COLO668 (cell line): ENCODE measurements around the gene ZSCAN25.
"Not testable (repeated sequence)": the region's sequence is repeated elsewhere in the genome, so short reads cannot be mapped to it uniquely, and the experiment has no call there.

Source experiments
- DNase-seq: peaks from one replicate; lab custom pipeline; 2025; ENCODE audit not compliant: unreplicated experiment; lab: John Stamatoyannopoulos, UW

ZSCAN25 gene

GRCh38 chr7:99616359-99617191, at the start of gene ZSCAN25:
Gene ZSCAN25 (plus strand): TSS chr7:99616946. CDS start chr7:99619607, 2,661 bp downstream.
- DNase-seq: peak; percentile 94

DNA sequence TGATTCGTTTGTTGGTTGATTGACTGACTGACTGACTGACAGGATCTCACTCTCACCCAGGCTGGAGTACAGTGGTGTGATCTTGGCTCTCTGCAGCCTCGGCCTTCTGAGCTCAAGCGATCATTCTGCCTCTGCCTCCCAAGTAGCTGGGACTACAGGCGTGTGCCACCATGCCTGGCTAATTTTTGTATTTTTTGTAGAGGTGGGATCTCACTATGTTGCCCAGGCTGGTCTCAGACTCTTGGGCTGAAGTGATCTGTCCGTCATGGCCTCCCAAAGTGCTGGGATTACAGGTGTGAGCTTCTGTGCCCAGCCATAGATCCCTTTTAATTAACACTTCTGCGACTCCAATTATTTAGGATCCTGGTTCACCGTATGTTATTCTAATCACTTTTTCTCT, 48.0 kb upstream of the ZSCAN25 start:
- DNase-seq: not testable (repeated sequence)

GRCh38 chr7:99571768-99572167, 45.0 kb upstream of the ZSCAN25 start:
- no peak for DNase-seq

- no peak for DNase-seq
Observed at GRCh38 chr7:99573257-99573656, 43.5 kb upstream of the ZSCAN25 start.

- DNase-seq: no peak
Observed at GRCh38 chr7:99576251-99576650, 40.5 kb upstream of the ZSCAN25 start.

- DNase-seq: no peak
Observed at GRCh38 chr7:99579281-99579955, 37.3 kb upstream of the ZSCAN25 start.

DNA sequence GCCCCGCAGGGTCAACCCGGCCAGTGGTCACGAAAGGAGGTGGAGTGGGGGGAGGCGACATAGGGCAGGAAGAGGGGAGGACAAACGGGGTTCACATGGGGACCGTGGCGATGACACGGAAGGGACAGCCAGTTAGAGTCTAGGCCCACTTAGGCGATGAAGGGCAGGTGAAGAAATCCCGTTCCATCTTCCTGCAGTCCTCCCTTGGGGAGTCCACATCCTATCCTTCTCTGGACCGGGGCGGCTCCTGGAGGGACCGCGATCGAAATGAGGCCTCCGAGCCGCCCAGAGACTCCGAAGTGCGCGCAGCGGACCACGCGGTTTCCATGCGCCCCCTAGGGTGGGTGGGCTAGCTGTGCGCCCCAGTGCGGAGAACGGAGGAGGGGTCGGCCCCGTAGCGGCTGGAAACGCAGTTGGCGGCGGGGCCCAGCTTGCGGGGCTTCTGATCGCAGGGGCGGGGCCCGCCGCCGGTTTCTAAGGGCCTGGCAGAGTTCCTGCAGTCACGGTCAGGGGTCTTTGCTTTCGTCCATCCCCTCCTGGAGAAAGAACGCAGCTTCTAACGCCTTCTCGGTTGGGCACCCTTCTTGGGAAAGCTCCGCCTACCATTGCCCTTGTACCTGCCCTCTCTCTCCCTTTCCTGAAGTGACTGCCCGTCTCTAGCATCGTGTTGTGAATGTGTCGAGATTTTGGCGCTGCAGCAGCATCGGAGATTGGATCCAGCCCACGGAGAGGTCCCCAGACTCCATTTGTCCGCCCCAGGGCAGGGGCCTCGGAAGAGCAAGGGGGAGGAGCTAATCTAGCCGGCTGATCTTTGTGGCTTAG, 36.6 kb upstream of the ZSCAN25 start:
- DNase-seq: peak; percentile 39

- DNase-seq: not testable (repeated sequence)
Observed at GRCh38 chr7:99580778-99581332, 35.9 kb upstream of the ZSCAN25 start.

DNA sequence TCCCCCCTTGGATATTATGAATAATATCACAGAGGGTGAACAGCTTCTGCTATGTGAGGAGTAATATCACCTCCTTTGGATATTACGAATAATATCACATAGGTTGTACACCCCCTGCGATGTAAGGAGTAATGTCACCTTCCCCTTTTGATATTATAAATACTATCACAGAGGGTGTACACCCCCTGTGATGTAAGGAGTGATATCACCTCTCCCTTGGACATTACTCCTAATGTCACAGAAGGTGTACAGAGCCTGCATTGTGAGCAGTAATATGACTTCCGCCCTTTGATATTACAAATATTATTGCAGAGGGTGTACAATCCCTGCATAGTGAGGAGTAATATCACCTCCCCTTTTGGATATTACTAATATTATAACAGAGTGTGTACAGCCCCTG, 27.9 kb upstream of the ZSCAN25 start:
- DNase-seq: no peak

DNA sequence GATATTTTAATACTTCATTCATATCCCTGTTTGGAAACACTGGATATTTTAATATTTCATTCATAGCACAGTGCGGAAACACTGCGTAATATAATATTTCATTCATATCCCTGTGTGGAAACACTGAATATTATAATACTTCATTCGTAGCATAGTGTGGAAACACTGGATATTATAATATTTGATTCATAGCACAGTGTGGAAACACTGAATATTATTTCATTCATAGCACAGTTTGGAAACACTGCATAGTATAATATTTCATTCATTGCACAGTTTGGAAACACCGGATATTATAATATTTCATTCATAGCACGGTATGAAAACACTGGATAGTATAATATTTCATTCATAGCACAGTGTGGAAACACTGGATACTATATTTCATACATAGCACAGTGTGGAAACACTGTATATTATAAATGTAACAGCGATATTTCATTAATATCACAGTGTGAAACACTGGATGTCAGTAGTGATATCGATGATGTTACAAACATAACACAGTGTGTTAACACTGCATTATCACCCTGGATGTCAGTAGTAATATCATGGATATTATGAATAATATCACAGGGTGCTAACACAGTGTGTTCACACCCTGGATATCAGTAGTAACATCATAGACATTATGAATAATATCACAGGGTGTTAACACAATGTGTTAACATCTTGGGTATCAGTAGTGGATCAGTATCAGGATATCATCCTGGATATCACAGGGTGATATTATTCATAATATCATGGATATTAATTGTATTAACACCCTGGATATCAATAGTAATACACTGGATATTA, 21.6 kb upstream of the ZSCAN25 start:
- no peak for DNase-seq

DNA sequence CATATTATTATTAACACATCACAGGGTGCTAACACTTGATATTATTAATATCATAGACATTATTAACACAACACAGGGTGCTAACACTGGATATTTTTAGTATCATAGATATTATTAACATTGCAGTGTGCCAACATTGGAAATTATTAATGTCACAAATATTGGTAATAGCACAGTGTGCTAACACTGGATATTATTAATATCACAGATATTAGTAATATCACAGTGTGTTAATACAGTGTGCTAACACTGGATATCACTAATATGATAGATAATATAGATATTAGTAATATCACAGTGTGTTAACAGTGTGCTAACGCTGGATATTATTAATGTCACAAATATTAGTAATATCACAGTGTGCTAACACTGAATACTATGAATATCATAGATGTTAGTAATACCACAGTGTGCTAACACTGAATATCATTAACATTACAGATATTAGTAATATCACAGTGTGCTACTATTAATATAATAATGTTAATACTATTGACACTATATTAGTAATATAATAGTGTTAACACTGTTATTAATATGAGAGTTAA, 20.3 kb upstream of the ZSCAN25 start:
- no peak for DNase-seq

DNA sequence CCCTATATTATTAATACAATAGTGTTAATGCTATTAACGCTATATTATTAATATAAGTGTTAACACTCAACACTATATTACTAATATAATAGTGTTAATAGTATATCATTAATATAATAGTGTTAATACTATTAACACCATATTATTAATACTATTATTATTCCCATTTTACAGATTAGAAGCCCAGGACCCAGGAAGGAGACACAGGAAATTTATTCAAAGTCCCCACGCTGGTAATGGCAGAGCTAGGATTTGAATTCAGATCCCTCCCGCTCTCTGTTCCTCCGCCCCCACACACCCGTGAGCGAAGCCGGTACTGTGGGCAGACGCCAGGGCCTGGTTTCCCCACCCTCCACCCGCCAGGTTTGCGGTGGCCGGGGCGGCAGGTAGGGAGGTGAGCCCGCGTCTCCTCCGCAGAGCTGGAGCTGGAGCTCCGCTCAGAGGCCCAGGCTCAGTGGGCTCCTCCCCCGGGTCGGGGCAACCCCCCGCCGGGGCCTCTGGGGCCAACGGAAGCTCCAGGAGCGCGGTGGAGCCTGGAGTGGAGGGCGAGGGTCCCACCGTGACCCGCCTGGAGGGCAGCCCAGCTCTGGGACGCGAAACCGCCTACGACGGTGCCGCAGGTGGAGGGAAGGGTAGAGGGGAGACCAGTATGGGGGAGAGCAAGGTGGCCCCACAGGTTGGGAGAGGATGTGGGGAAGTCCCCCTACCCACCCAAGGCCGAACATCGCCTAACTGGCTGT, 18.8 kb upstream of the ZSCAN25 start, which contains the start of gene TMEM225B:
TSS of gene TMEM225B (plus strand) at position 506 of the 740 bp plus-strand sequence. CDS start 6,122 bp downstream, outside the sequence.
- peak; percentile 19 for DNase-seq

- DNase-seq: no peak
Observed at GRCh38 chr7:99599836-99600235, 16.9 kb upstream of the ZSCAN25 start.

GRCh38 chr7:99601656-99602310, 15.0 kb upstream of the ZSCAN25 start:
- DNase-seq: no peak

- no peak for DNase-seq
Observed at GRCh38 chr7:99605527-99605926, 11.2 kb upstream of the ZSCAN25 start.

DNA sequence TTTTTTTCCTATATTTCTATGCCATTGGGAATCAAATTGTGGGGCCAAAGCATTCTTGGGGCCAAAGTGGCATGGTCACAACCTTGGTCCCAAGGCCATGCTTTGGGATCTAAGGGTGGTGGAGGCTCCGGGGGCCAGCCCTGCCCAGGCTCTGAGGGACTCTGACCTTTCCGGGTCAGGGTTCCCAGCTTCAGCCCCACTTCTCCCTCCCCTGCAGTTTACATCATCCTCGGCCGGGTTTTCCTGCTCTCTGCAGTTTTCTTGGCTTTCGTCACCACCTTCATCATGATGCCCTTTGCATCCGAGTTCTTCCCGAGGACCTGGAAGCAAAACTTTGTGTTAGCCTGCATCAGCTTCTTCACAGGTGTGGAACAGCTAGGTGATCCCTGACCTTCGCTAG, 10.2 kb upstream of the ZSCAN25 start:
- DNase-seq: no peak

- no peak for DNase-seq
Observed at GRCh38 chr7:99607548-99607947, 9.2 kb upstream of the ZSCAN25 start.

DNA sequence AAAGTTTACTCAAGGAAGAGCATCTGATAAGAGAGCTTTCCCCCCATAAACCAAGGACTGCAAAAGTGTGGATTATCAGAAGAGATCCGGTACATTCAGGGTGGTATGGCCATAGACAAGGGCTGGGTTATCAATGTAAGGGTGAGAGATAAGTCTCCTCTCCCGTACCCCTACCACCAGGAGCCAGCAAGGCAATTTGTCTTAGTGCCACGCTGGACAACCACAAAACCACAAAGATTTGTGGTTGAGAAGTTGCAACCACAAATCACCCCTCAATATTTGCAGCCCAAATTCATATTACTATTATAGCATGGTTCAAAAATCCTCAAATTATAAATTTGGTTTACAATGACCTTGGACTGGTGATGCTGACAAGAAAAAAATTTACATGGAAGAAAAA, 2.3 kb upstream of the ZSCAN25 start:
- DNase-seq: no peak

DNA sequence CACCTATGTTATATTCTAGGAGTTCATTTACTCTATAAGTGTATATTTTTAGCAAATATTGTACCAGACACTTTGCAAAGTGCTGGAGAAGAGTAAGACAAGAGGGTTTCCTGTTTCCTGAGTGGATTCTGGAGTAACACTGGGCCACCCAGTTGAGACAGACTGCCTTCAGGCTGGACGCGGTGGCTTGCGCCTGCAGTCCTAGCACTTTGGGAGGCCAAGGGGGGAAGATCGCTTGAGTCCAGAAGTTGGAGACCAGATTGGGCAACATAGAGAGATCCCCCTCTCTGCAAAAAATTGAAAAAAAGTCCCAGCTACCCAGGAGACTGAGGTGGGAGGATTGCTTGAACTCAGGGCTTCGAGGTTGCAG, 772 bp upstream of the ZSCAN25 start:
- DNase-seq: no peak
